T-helper 1 cell treated with Interleukin-12 subunit alpha and Interleukin-12 subunit beta and Interleukin-4 antibody, amounts not matched to agents 30 μg/mL and 1 μg/mL, for 36 hours (primary cell): Measurements from ENCODE around the gene TMPRSS9.
"Not testable (repeated sequence)": the region's sequence is repeated elsewhere in the genome, so short reads cannot be mapped to it uniquely, and the experiment has no call there.

Source experiments
- H3K27ac Mint-ChIP-seq: one replicate; pipeline ENCODE4 v1.8.0; 2021; ENCODE audit warnings: mild to moderate bottlenecking, mixed read lengths
- H3K27me3 Mint-ChIP-seq: one replicate; pipeline ENCODE4 v1.8.0; 2021; ENCODE audit warnings: low read depth, mixed read lengths
- H3K36me3 Mint-ChIP-seq: one replicate; pipeline ENCODE4 v1.8.0; 2021; ENCODE audit warnings: low read depth, mixed read lengths
- H3K4me1 Mint-ChIP-seq: one replicate; pipeline ENCODE4 v1.8.0; 2021; ENCODE audit warnings: low read depth, mixed read lengths
- H3K4me3 Mint-ChIP-seq: one replicate; pipeline ENCODE4 v1.8.0; 2021; ENCODE audit warnings: mild to moderate bottlenecking, moderate library complexity, mixed read lengths
- H3K9me3 Mint-ChIP-seq: one replicate; pipeline ENCODE4 v1.8.0; 2021; ENCODE audit warnings: mixed read lengths

TMPRSS9 gene

GRCh38 chr19:2443785-2444182, 83.7 kb downstream of the TMPRSS9 start:
- no peak overlapping the region for H3K27ac Mint-ChIP-seq

GRCh38 chr19:2444251-2445002, 84.4 kb downstream of the TMPRSS9 start:
- no peaks in the 10 kb centered on the region for H3K9me3 Mint-ChIP-seq
- no peaks in the 10 kb centered on the region for H3K27me3 Mint-ChIP-seq
- H3K4me3 Mint-ChIP-seq, result no peak overlapping the region
- H3K4me1 Mint-ChIP-seq, result peaks cover 15% of the 10 kb centered on the region
- peaks cover 13% of the 10 kb centered on the region for H3K36me3 Mint-ChIP-seq
- no peak overlapping the region for H3K27ac Mint-ChIP-seq

More at GRCh38 chr19:2443785-2444182, 83.7 kb downstream of the TMPRSS9 start:
- Mint-ChIP-seq H3K27me3 (no peaks in the 10 kb centered on the region), H3K9me3 (no peaks in the 10 kb centered on the region), H3K36me3 (peaks cover 13% of the 10 kb centered on the region), H3K4me1 (peaks cover 14% of the 10 kb centered on the region), H3K4me3 (no peak overlapping the region)

DNA sequence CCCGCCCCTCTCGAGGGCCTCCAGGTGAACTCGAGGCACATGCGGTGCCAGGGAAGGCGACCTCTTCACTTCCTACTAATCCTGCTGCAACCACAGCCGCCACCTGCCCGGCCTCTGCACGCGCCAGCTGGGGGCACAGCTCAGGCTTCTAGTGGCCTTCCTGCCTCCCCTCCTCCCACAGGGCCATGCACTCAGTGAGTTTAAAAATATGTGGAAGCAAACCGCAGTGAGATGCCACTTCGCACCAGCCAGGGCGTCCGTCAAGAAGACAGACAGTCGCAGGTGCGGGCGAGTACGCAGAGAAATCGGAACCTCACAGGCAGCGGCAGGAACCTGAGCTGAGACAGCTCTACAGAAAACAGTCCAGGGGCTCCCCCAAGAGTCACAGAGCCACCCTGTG, 86.3 kb downstream of the TMPRSS9 start:
- peaks cover 14% of the 10 kb centered on the region for H3K4me1 Mint-ChIP-seq
- peaks cover 9% of the 10 kb centered on the region for H3K36me3 Mint-ChIP-seq
- peak overlapping the region; percentile 86 for H3K27ac Mint-ChIP-seq
- peak overlapping the region; percentile 62 for H3K4me3 Mint-ChIP-seq
- no peaks in the 10 kb centered on the region for H3K27me3 Mint-ChIP-seq
- H3K9me3 Mint-ChIP-seq, result no peaks in the 10 kb centered on the region

DNA sequence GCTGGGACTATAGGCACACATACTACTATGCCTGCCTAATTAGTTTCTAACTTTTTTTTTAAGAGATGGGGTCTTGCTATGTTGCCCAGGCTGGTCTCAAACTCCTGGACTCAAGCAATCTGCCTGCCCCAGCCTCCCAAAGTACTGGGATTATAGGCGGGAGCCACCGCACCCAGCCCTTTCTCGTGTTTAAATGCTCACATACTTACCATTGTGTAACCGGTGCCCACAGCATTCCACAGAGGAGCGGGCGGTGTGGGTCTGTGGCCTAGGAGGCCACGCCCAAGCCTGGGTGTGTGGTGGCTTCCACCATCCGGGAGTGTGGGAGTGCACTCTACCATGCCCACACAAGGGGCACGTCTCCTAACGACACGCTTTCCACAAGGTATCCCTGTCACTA, 89.0 kb downstream of the TMPRSS9 start:
- Mint-ChIP-seq H3K36me3 (peaks cover 5% of the 10 kb centered on the region), H3K27me3 (no peaks in the 10 kb centered on the region), H3K4me1 (peaks cover 14% of the 10 kb centered on the region), H3K27ac (no peak overlapping the region), H3K4me3 (no peak overlapping the region), H3K9me3 (no peaks in the 10 kb centered on the region)

DNA sequence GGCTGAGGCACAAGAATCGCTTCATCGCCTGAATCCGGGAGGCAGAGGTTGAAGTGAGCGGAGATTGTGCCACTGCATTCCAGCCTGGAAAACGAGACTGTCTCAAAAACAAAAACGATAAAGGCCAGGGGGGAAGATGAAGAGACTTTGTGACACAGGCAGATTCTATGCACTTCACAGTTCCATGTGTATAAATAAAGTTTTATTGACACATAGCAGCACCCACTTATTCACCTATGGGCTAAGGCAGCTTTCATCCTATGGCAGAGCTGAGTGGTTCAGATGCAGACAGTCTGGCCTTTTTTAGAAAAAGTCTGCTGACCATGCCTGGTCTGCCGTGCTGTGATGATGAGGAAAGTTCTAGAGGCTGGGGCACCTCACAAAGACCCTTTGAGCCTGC, 91.1 kb downstream of the TMPRSS9 start:
- Mint-ChIP-seq H3K4me3 (no peak overlapping the region), H3K4me1 (peaks cover 19% of the 10 kb centered on the region), H3K9me3 (no peaks in the 10 kb centered on the region), H3K36me3 (peaks cover 2% of the 10 kb centered on the region), H3K27me3 (no peaks in the 10 kb centered on the region), H3K27ac (no peak overlapping the region)

DNA sequence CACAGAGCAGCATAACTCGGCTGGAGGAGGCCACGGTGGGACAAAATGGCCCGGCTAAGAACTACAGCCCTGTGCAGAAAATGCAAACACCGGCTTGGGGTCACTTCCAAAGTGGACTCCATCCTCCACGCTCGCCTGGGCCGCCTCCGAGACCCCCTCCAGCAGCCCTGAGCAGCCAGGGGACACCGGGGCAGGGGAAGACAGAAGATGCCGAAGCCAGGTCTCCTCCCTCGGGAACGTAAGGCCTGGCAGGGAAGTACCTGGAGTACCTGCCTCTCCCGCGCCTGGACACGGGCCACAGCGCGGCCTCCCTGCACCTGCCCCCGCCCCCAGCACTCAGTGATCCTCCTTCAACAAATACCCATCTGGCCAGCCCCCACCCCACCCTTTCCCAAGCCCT, 91.7 kb downstream of the TMPRSS9 start:
- peaks cover 15% of the 10 kb centered on the region for H3K4me1 Mint-ChIP-seq
- no peaks in the 10 kb centered on the region for H3K9me3 Mint-ChIP-seq
- no peak overlapping the region for H3K4me3 Mint-ChIP-seq
- H3K27ac Mint-ChIP-seq, result no peak overlapping the region
- H3K27me3 Mint-ChIP-seq, result no peaks in the 10 kb centered on the region
- no peaks in the 10 kb centered on the region for H3K36me3 Mint-ChIP-seq

GRCh38 chr19:2453431-2454025, 93.5 kb downstream of the TMPRSS9 start:
- Mint-ChIP-seq H3K9me3 (no peaks in the 10 kb centered on the region), H3K36me3 (peaks cover 3% of the 10 kb centered on the region), H3K4me3 (no peak overlapping the region), H3K4me1 (peaks cover 17% of the 10 kb centered on the region), H3K27me3 (no peaks in the 10 kb centered on the region), H3K27ac (no peak overlapping the region)

DNA sequence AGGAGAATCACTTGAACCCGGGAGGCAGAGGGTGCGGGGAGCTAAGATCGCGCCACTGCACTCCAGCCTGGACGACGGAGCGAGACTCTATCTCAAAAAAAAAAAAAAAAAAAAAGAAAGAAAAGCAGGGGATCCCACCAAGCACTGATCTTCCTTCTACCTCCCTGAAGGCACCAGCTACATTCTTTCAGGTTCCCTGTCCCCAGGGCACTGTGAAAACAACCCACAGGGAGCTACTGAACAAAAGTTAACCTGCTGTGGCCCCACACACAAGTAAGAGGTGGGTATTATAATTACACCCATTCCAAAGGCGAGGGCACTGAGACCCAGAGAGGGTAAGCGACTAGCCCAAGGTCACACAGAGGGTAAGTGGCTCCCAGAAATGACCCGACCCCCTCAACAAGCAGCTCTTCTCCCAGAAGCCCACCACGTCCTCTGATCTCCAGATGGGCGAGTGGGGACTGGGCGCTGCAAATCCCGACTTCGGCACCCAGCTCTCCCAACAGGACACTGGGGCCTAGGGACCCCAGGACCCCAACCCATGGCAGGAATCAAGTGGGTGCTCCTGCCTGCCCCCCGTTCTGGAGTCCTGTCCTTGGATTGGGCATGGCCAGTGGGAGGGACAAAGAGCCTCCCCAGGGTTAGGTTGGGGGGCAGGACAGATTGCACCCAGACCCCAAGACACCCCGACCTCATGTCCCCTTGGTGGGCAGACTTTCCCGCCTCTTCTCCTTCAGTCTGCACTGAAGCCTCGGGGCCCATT, 94.3 kb downstream of the TMPRSS9 start:
- Mint-ChIP-seq H3K27me3 (no peaks in the 10 kb centered on the region), H3K36me3 (peaks cover 3% of the 10 kb centered on the region), H3K4me1 (peaks cover 15% of the 10 kb centered on the region), H3K27ac (peak overlapping the region; percentile 73), H3K9me3 (no peaks in the 10 kb centered on the region), H3K4me3 (peak overlapping the region; percentile 84)

DNA sequence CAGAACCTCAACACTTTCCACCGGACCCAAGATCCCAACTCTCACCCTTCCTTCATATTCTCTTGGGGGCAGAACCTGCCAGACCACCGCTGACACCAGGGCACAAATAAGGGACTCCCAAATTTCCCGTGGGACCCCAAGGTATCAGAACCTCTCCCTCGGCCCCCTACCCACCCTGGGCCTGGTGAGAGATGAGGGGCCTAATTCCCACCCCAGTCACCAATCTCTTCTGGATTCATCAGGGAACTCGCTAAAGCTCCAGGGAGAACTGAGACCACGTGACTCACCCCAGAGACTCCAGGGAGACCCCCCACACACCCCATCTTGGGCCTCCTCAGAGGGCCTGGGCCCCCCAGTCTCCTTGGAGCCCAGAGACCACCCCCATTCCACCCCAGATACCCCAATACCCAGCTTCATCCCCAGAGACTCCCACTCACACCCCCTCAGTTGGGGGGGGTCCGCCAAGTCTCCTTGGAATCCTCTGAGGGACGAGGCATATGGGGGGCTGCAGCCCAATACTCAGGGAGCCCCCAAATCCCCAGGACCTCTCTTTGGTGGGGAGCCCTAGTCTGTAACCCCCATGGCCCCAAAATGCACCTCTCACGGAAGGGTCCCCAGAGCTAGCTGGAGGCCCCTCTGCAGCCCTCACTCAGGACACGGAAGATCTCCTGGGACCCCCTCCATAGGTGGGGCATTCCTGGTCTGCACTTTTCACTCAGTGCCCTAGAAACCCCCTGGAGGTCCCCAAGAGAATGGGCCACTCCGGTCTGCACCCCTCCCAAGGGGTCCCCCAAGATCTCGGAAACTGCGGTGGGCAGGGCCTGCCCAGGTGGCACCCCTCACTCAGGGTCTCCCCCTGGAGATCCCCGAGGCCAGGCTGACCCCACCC, 95.1 kb downstream of the TMPRSS9 start:
- Mint-ChIP-seq H3K36me3 (peaks cover 5% of the 10 kb centered on the region), H3K27me3 (no peaks in the 10 kb centered on the region), H3K4me1 (peaks cover 17% of the 10 kb centered on the region), H3K4me3 (peak overlapping the region; percentile 84), H3K27ac (peak overlapping the region; percentile 73), H3K9me3 (no peaks in the 10 kb centered on the region)

- peaks cover 5% of the 10 kb centered on the region for H3K36me3 Mint-ChIP-seq
- H3K9me3 Mint-ChIP-seq, result no peaks in the 10 kb centered on the region
- H3K27me3 Mint-ChIP-seq, result no peaks in the 10 kb centered on the region
- peaks cover 19% of the 10 kb centered on the region for H3K4me1 Mint-ChIP-seq
- peak overlapping the region; percentile 80 for H3K27ac Mint-ChIP-seq
- peak overlapping the region; percentile 84 for H3K4me3 Mint-ChIP-seq
Observed at GRCh38 chr19:2455851-2456570, 95.9 kb downstream of the TMPRSS9 start.

DNA sequence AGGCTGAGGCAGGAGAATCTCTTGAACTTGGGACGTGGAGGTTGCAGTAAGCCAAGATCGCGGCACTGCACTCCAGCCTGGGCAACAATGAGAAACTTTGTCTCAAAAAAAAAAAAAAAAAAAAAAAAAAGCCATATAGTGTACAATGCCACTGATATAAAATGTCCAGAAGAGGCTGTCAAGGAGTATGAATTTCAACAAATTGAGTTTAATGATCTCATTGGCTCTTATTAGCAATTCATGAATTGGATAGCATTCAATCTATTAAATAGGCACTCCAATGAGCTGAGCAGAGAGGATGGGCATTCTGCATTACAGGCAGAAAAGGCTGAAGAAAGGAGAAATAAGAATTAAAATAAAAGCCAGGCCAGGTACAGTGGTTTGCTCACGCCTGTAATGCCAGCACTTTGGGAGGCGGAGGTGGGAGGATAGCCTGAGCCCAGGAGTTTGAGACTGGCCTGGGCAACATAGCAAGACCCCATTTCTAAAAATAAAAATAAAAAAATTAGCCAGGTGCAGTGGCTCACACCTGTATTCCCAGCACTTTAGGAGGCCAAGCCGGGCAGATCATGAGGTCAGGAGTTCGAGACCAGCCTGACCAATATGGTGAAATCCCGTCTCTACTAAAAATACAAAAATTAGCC, 97.5 kb downstream of the TMPRSS9 start:
- no peaks in the 10 kb centered on the region for H3K9me3 Mint-ChIP-seq
- peaks cover 5% of the 10 kb centered on the region for H3K36me3 Mint-ChIP-seq
- peak overlapping the region; percentile 78 for H3K4me3 Mint-ChIP-seq
- peaks cover 23% of the 10 kb centered on the region for H3K4me1 Mint-ChIP-seq
- H3K27me3 Mint-ChIP-seq, result no peaks in the 10 kb centered on the region
- H3K27ac Mint-ChIP-seq, result peak overlapping the region; percentile 91

- peaks cover 5% of the 10 kb centered on the region for H3K36me3 Mint-ChIP-seq
- no peaks in the 10 kb centered on the region for H3K9me3 Mint-ChIP-seq
- no peak overlapping the region for H3K27ac Mint-ChIP-seq
- no peaks in the 10 kb centered on the region for H3K27me3 Mint-ChIP-seq
- H3K4me1 Mint-ChIP-seq, result peaks cover 23% of the 10 kb centered on the region
- H3K4me3 Mint-ChIP-seq, result no peak overlapping the region
Observed at GRCh38 chr19:2458054-2458453, 98.0 kb downstream of the TMPRSS9 start.

DNA sequence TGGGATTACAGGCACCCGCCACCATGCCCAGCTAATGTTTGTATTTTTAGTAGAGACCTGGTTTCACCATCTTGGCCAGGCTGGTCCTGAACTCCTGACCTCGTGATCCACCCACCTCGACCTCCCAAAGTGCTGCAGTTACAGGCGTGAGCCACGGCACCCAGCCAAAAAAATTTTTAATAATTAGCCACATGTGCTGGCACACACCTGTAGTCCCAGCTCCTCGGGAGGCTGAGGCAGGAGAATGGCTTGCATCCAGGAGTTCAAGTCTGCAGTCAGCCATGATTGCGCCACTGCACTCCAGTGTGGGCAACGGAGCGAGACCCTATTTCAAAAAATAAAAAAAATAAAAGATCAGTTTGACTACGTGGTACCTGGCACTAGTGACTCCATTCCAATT, 98.7 kb downstream of the TMPRSS9 start:
- not testable (repeated sequence) for H3K36me3 Mint-ChIP-seq, H3K27ac Mint-ChIP-seq, H3K27me3 Mint-ChIP-seq, H3K9me3 Mint-ChIP-seq, H3K4me3 Mint-ChIP-seq
- H3K4me1 Mint-ChIP-seq, result peaks cover 23% of the 10 kb centered on the region
